ENCODE measurements around the gene POLR1A. TPM values are rescaled to one million over a fixed set of nuclear protein-coding genes. Genes with fewer than 3 reads are reported as not detected.

POLR1A gene
- total RNA-seq, 1 experiment from 2014 or later: 29.7 TPM

GRCh38 chr2:86140969-86141392 is 35.3 kb upstream of the POLR1A start:
- TF ChIP-seq EZH2 (IDR thresholded peaks at IDR 0.05; ENCODE audit: low read depth): no peak
- TF ChIP-seq, protein P1, sequence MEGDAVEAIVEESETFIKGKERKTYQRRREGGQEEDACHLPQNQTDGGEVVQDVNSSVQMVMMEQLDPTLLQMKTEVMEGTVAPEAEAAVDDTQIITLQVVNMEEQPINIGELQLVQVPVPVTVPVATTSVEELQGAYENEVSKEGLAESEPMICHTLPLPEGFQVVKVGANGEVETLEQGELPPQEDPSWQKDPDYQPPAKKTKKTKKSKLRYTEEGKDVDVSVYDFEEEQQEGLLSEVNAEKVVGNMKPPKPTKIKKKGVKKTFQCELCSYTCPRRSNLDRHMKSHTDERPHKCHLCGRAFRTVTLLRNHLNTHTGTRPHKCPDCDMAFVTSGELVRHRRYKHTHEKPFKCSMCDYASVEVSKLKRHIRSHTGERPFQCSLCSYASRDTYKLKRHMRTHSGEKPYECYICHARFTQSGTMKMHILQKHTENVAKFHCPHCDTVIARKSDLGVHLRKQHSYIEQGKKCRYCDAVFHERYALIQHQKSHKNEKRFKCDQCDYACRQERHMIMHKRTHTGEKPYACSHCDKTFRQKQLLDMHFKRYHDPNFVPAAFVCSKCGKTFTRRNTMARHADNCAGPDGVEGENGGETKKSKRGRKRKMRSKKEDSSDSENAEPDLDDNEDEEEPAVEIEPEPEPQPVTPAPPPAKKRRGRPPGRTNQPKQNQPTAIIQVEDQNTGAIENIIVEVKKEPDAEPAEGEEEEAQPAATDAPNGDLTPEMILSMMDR (conservative IDR thresholded peaks at IDR 0.05): no peak
- Histone ChIP-seq H2AFZ (no peak overlapping the region), H3K9me2 (ENCODE audit: insufficient read depth) (no peaks in the 10 kb centered on the region), H3K9me3 (ENCODE audit: insufficient read depth, low read depth) (no peaks in the 10 kb centered on the region), H3K4me2 (no peak overlapping the region), H3K4me1 (replicated peaks; ENCODE audit: insufficient read depth) (no peaks in the 10 kb centered on the region), H3K36me3 (ENCODE audit: low read depth) (peaks cover 35% of the 10 kb centered on the region), H3K79me2 (ENCODE audit: low read depth) (no peaks in the 10 kb centered on the region), H3K27ac (no peak overlapping the region), H3K4me3 (no peak overlapping the region), H4K20me1 (ENCODE audit: insufficient read depth) (no peaks in the 10 kb centered on the region), H3F3A (ENCODE audit: insufficient read depth, low read depth) (peaks cover 44% of the 10 kb centered on the region), H3K27me3 (ENCODE audit: insufficient read depth, low read depth) (no peaks in the 10 kb centered on the region)
- no peak for DNase-seq
- intact Hi-C loops (cut with micrococcal nuclease; ENCODE audit: unreplicated experiment): no loop called here
- ChIA-PET CTCF (interaction anchor here (0.6 kb wide), 1 partner anchor 26 kb away, joined by 8 read pairs; no protein-coding TSS in a partner anchor), POLR2A (ENCODE audit: unreplicated experiment) (no interaction called here)
- no TSS peak for BruUV-seq (replicated peaks)

DNA sequence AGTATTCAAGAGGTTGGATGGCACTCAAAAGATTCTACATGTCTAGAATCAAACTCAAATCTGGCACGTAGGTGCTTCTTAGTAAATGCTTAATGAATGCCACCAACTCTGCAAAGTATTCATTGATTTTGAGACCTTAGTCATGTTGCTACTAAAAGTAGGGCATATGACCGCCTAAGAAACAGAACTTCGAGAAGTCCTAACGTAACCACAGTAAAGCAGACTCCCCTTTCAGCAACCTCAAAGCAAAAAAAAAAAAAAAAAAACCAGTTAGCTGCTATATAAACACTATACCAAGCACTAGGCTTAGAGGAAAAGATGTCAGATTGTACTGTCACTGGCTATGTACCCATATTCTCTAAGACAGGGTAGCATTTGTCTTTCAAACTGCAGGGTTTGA is 34.3 kb upstream of the POLR1A start:
- Histone ChIP-seq H4K20me1 (ENCODE audit: insufficient read depth) (no peaks in the 10 kb centered on the region), H3K79me2 (ENCODE audit: low read depth) (no peaks in the 10 kb centered on the region), H2AFZ (no peak overlapping the region), H3K27me3 (ENCODE audit: insufficient read depth, low read depth) (no peaks in the 10 kb centered on the region), H3K4me3 (no peak overlapping the region), H3F3A (ENCODE audit: insufficient read depth, low read depth) (peaks cover 40% of the 10 kb centered on the region), H3K4me2 (no peak overlapping the region), H3K9me3 (ENCODE audit: insufficient read depth, low read depth) (no peaks in the 10 kb centered on the region), H3K9me2 (ENCODE audit: insufficient read depth) (no peaks in the 10 kb centered on the region), H3K36me3 (ENCODE audit: low read depth) (peaks cover 36% of the 10 kb centered on the region), H3K4me1 (replicated peaks; ENCODE audit: insufficient read depth) (no peaks in the 10 kb centered on the region), H3K27ac (no peak overlapping the region)
- ChIA-PET POLR2A (ENCODE audit: unreplicated experiment) (no interaction called here), CTCF (no interaction called here)
- intact Hi-C loops (cut with micrococcal nuclease; ENCODE audit: unreplicated experiment): no loop called here
- no TSS peak for BruUV-seq (replicated peaks)
- TF ChIP-seq EZH2 (IDR thresholded peaks at IDR 0.05; ENCODE audit: low read depth): no peak
- TF ChIP-seq, protein P1 (conservative IDR thresholded peaks at IDR 0.05): no peak
- no peak for DNase-seq

DNA sequence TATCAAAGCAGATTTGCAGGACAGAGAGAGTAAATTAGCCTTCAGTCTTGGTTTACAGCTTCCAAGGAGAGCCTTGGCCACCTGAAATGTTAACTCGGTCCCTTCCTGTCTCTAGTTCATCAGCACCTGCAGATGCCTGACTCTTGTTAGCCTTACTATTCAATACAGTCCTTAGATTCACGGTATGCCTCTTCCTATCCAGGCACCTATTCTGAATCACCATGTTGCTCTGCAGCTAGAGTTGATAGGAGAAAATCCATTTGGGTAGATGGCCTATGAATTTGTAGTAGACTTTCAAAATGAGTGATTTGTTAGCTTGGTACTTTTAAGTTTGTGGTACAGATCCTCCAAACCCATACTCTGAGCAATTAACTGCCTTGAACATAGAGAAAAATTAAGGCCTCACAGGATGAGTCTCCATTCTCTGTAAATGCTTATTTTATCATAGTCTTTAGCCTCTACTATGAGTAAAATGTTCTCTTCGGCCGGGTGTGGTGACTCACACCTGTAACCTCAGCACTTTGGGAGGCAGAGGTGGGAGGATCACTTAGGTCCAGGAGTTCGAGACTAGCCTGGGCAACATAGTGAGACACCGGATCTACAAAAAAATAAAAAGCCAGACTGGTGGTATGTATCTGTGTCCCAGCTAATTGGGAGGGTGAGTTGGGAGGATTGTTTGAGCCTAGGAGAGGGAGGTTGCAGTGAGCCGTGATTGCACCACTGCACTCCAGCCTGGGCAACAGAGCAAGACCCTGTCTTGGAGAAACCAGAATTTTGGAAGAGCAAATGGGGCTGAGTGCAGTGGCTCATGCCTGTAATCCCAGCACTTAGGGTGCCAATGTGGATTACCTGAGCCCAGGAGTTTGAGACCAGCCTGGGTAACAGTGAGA is 33.3 kb upstream of the POLR1A start:
- no peak overlapping the region for H3K4me3 ChIP-seq
- no TSS peak for BruUV-seq (replicated peaks)
- H2AFZ ChIP-seq: no peak overlapping the region
- H3K79me2 ChIP-seq (ENCODE audit: low read depth): no peaks in the 10 kb centered on the region
- DNase-seq: no peak
- no peaks in the 10 kb centered on the region for H4K20me1 ChIP-seq (ENCODE audit: insufficient read depth)
- CTCF ChIA-PET: no interaction called here
- POLR2A ChIA-PET (ENCODE audit: unreplicated experiment): no interaction called here
- peaks cover 41% of the 10 kb centered on the region for H3K36me3 ChIP-seq (ENCODE audit: low read depth)
- H3K9me3 ChIP-seq (ENCODE audit: insufficient read depth, low read depth): no peaks in the 10 kb centered on the region
- TF ChIP-seq EZH2 (IDR thresholded peaks at IDR 0.05; ENCODE audit: low read depth): no peak
- TF ChIP-seq, protein P1 (conservative IDR thresholded peaks at IDR 0.05): no peak
- no peaks in the 10 kb centered on the region for H3K9me2 ChIP-seq (ENCODE audit: insufficient read depth)
- no peaks in the 10 kb centered on the region for H3K4me1 ChIP-seq (replicated peaks; ENCODE audit: insufficient read depth)
- H3F3A ChIP-seq (ENCODE audit: insufficient read depth, low read depth): peaks cover 38% of the 10 kb centered on the region
- no peaks in the 10 kb centered on the region for H3K27me3 ChIP-seq (ENCODE audit: insufficient read depth, low read depth)
- no peak overlapping the region for H3K27ac ChIP-seq
- intact Hi-C loops (cut with micrococcal nuclease; ENCODE audit: unreplicated experiment): no loop called here
- no peak overlapping the region for H3K4me2 ChIP-seq

Measured in PC-9 (cell line).